ENCODE data around the gene KCNH3. TPM values are rescaled to one million over a fixed set of nuclear protein-coding genes. Genes with fewer than 3 reads are reported as not detected.
"Not testable (repeated sequence)": the region's sequence is repeated elsewhere in the genome, so short reads cannot be mapped to it uniquely, and the experiment has no call there.

KCNH3 gene
- total RNA-seq, 1 experiment from 2014 or later = 0.59 TPM

- CTCF ChIA-PET = no interaction called here
- BruUV-seq (replicated peaks) = no TSS peak
- H3K27ac Mint-ChIP-seq (ENCODE audit: unreplicated experiment) = no peak overlapping the region
- no peaks in the 10 kb centered on the region for H3K4me1 Mint-ChIP-seq (ENCODE audit: low read depth, unreplicated experiment)
- H3K4me3 Mint-ChIP-seq (ENCODE audit: low read depth, unreplicated experiment) = no peak overlapping the region
- no peaks in the 10 kb centered on the region for H3K27me3 Mint-ChIP-seq (ENCODE audit: unreplicated experiment)
- no peak for DNase-seq
- no peaks in the 10 kb centered on the region for H3K9me3 Mint-ChIP-seq (ENCODE audit: low read depth, unreplicated experiment)
- intact Hi-C loops (cut with micrococcal nuclease; ENCODE audit: unreplicated experiment) = no loop called here
- peaks cover 7% of the 10 kb centered on the region for H3K36me3 Mint-ChIP-seq (ENCODE audit: insufficient read depth, unreplicated experiment)
- TF ChIP-seq CTCF (IDR thresholded peaks at IDR 0.05; ENCODE audit: unreplicated experiment) = no peak
Measured at GRCh38 chr12:49527361-49528130, 11.3 kb upstream of the KCNH3 start.

GRCh38 chr12:49529414-49529813 is 9.4 kb upstream of the KCNH3 start:
- no peak for TF ChIP-seq CTCF (IDR thresholded peaks at IDR 0.05; ENCODE audit: unreplicated experiment)
- BruUV-seq (replicated peaks) = no TSS peak

DNA sequence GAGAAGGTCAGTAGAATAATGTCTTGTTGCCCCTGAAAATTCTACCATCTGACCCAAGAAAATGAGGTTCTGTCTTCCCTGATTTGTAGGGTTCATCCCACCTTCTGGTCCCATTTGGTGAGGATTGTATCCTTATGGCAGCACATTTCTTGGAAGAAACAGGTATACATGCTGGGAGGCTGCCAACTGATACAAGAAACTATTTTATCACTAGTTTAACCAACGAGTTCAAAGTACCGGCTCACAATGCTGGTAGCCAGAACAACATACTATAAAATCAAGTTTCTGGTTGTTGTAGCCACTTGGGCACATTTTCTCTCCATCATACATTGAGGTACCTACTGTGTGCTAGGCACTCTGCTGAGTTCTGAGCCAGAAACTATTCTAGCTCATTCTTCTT is 7.1 kb upstream of the KCNH3 start:
- Mint-ChIP-seq H3K9me3 (ENCODE audit: low read depth, unreplicated experiment) (no peaks in the 10 kb centered on the region), H3K27me3 (ENCODE audit: unreplicated experiment) (peaks cover 7% of the 10 kb centered on the region), H3K36me3 (ENCODE audit: insufficient read depth, unreplicated experiment) (no peaks in the 10 kb centered on the region), H3K4me3 (ENCODE audit: low read depth, unreplicated experiment) (no peak overlapping the region), H3K4me1 (ENCODE audit: low read depth, unreplicated experiment) (peaks cover 6% of the 10 kb centered on the region), H3K27ac (ENCODE audit: unreplicated experiment) (no peak overlapping the region)
- CTCF ChIA-PET = no interaction called here
- BruUV-seq (replicated peaks) = no TSS peak
- DNase-seq = no peak
- TF ChIP-seq CTCF (IDR thresholded peaks at IDR 0.05; ENCODE audit: unreplicated experiment) = no peak
- intact Hi-C loops (cut with micrococcal nuclease; ENCODE audit: unreplicated experiment) = no loop called here

More at GRCh38 chr12:49529414-49529813, 9.4 kb upstream of the KCNH3 start:
- no peak overlapping the region for H3K4me3 Mint-ChIP-seq (ENCODE audit: low read depth, unreplicated experiment)
- H3K27me3 Mint-ChIP-seq (ENCODE audit: unreplicated experiment) = no peaks in the 10 kb centered on the region
- intact Hi-C loops (cut with micrococcal nuclease; ENCODE audit: unreplicated experiment) = no loop called here
- no peaks in the 10 kb centered on the region for H3K9me3 Mint-ChIP-seq (ENCODE audit: low read depth, unreplicated experiment)
- no peak for DNase-seq
- no peak overlapping the region for H3K27ac Mint-ChIP-seq (ENCODE audit: unreplicated experiment)
- CTCF ChIA-PET = no interaction called here
- H3K4me1 Mint-ChIP-seq (ENCODE audit: low read depth, unreplicated experiment) = no peaks in the 10 kb centered on the region
- peaks cover 4% of the 10 kb centered on the region for H3K36me3 Mint-ChIP-seq (ENCODE audit: insufficient read depth, unreplicated experiment)

GRCh38 chr12:49533331-49533730 is 5.5 kb upstream of the KCNH3 start:
- Mint-ChIP-seq H3K27me3 (ENCODE audit: unreplicated experiment) (peaks cover 13% of the 10 kb centered on the region), H3K36me3 (ENCODE audit: insufficient read depth, unreplicated experiment) (peaks cover 8% of the 10 kb centered on the region), H3K9me3 (ENCODE audit: low read depth, unreplicated experiment) (no peaks in the 10 kb centered on the region), H3K4me1 (ENCODE audit: low read depth, unreplicated experiment) (peaks cover 9% of the 10 kb centered on the region), H3K4me3 (ENCODE audit: low read depth, unreplicated experiment) (no peak overlapping the region), H3K27ac (ENCODE audit: unreplicated experiment) (no peak overlapping the region)
- no peak for TF ChIP-seq CTCF (IDR thresholded peaks at IDR 0.05; ENCODE audit: unreplicated experiment)
- intact Hi-C loops (cut with micrococcal nuclease; ENCODE audit: unreplicated experiment) = no loop called here
- no TSS peak for BruUV-seq (replicated peaks)
- DNase-seq = no peak
- CTCF ChIA-PET = no interaction called here

DNA sequence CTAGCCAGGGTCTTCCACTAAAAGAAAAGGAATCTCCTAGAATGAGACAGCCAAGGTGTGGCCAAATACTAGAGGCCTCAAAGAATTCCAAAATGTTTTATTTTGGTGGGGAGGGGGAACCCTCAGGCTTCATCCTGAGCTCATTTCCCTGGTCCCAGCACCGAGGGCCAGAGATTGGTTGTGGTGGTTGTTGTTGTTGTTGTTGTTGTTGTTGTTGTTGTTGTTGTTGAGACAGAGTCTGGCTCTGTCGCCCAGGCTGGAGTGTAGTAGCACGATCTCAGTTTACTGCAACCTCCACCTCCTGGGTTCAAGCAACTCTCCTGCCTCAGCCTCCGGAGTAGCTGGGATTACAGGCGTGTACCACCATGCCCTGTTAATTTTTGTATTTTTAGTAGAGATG is 4.7 kb upstream of the KCNH3 start:
- CTCF ChIA-PET; BruUV-seq (replicated peaks); DNase-seq; H3K4me3 Mint-ChIP-seq (ENCODE audit: low read depth, unreplicated experiment); H3K27ac Mint-ChIP-seq (ENCODE audit: unreplicated experiment); intact Hi-C loops (cut with micrococcal nuclease; ENCODE audit: unreplicated experiment); H3K4me1 Mint-ChIP-seq (ENCODE audit: low read depth, unreplicated experiment); H3K36me3 Mint-ChIP-seq (ENCODE audit: insufficient read depth, unreplicated experiment); H3K9me3 Mint-ChIP-seq (ENCODE audit: low read depth, unreplicated experiment): not testable (repeated sequence)
- peaks cover 13% of the 10 kb centered on the region for H3K27me3 Mint-ChIP-seq (ENCODE audit: unreplicated experiment)

Data from Calu3 (cell line).